Spleen (tissue), 11 donors: ENCODE data around the gene PCDHA2. TPM values are rescaled to one million over a fixed set of nuclear protein-coding genes. Genes with fewer than 3 reads are reported as not detected.
A peak's percentile ranks its signal among the peaks of the same experiment; 100 is the strongest.
"Not testable (repeated sequence)": the region's sequence is repeated elsewhere in the genome, so short reads cannot be mapped to it uniquely, and the experiment has no call there.

Experiments
- DNase-seq: peaks from one replicate; pipeline ENCODE4 v3.0.0-alpha.2; 2020
- H3K27ac ChIP-seq, 8 donors: fragments of 200-600 bp; sonication (generic) in 7 of 8; 1 replicate in 4 of 8; 2 replicates in 4 of 8; pipeline versions ENCODE4 v1.5.0 to v1.8.0; 2016 to 2021; ENCODE audit warnings: inconsistent platforms in 4 of 8, mild to moderate bottlenecking in 4 of 8, moderate library complexity in 1 of 8
- H3K27me3 ChIP-seq, 7 donors: fragments of 200-600 bp; sonication (generic) in 6 of 7; replicated peaks in 1 of 7; 1 replicate in 4 of 7; 2 replicates in 3 of 7; pipeline versions ENCODE4 v1.5.0 to v1.8.0; 2016 to 2021; ENCODE audit warnings: inconsistent platforms in 3 of 7, mild to moderate bottlenecking in 1 of 7
- H3K36me3 ChIP-seq, 6 donors: fragments of 200-600 bp; sonication (generic) in 5 of 6; 1 replicate in 4 of 6; 2 replicates in 2 of 6; pipeline versions ENCODE4 v1.5.0 to v1.8.0; 2016 to 2021; ENCODE audit warnings: inconsistent platforms in 2 of 6
- H3K4me1 ChIP-seq, 6 donors: fragments of 200-600 bp; sonication (generic) in 5 of 6; 1 replicate in 3 of 6; 2 replicates in 3 of 6; pipeline versions ENCODE4 v1.5.0 to v1.8.0; 2016 to 2021; ENCODE audit warnings: inconsistent platforms in 3 of 6
- H3K4me3 ChIP-seq, 8 donors: fragments of 200-600 bp; sonication (generic) in 7 of 8; 1 replicate in 4 of 8; 2 replicates in 4 of 8; pipeline versions ENCODE4 v1.5.0 to v1.8.0; 2016 to 2021; ENCODE audit warnings: inconsistent platforms in 4 of 8, mild to moderate bottlenecking in 4 of 8, moderate library complexity in 2 of 8
- H3K9me3 ChIP-seq, 8 donors: fragments of 200-600 bp; sonication (generic) in 7 of 8; 1 replicate in 4 of 8; 2 replicates in 4 of 8; pipeline versions ENCODE4 v1.5.0 to v1.8.0; 2016 to 2021; ENCODE audit warnings: inconsistent platforms in 4 of 8
- POLR2A ChIP-seq, 3 donors: fragments of 450-650 bp; IDR thresholded peaks; one replicate each; pipeline ENCODE4 v1.5.1; 2017; ENCODE audit warnings: antibody characterized with exemption in 3 of 3, mild to moderate bottlenecking in 1 of 3
- POLR2AphosphoS5 ChIP-seq, 3 donors: sonication (generic); formaldehyde crosslinking; IDR thresholded peaks; one replicate each; pipeline ENCODE4 v1.5.1; 2017; ENCODE audit warnings: antibody characterized with exemption in 3 of 3
- WGBS, 5 donors: extraction: QIAGEN DNeasy Blood & Tissue Kit in 3 of 5; methylation state at CpG; one replicate each; pipeline versions ENCODE4 v1.1.5 to v1.1.7; 2013 to 2018; 5-methylcytosine and 5-hydroxymethylcytosine counted together
- intact Hi-C: fragments of 100-400 bp; cut with DNase I; formaldehyde crosslinking; loops from one replicate; pipeline ENCODE4 v1.15.0; 2023; ENCODE audit warnings: low total_unique reads
- polyA plus RNA-seq, 3 donors: library from polyadenylated mRNA; stranded (reverse); fragments of 200-250 nt; gene quantifications; one replicate each; pipeline ENCODE4 v1.2.1, GENCODE V29; 2013
- total RNA-seq, 7 donors: library from RNA; depleted of rRNA in 3 of 7; stranded (reverse); fragments of >200 nt in 3 of 7; fragmentation: NEBNext Ultra II Directional in 4 of 7; extraction: Animal tissue kit (Norgen Biotek cat#: 25700) in 4 of 7; gene quantifications; one replicate each; pipeline versions ENCODE4 v1.1.0 to v1.2.1, GENCODE V29; 2016 to 2021
- TF ChIP-seq, protein P1 (sequence below), 11 experiments: fragments of 200-600 bp in 7 of 11; fragments of 450-650 bp in 4 of 11; sonication (generic) in 4 of 11; IDR thresholded peaks in 8 of 11; conservative IDR thresholded peaks in 3 of 11; 1 replicate in 7 of 11; 2 replicates in 4 of 11; pipeline versions ENCODE4 v1.4.0 to v1.8.0; 2016 to 2021; ENCODE audit warnings: antibody characterized with exemption in 11 of 11, inconsistent platforms in 4 of 11, mild to moderate bottlenecking in 1 of 11
- donor health status: healthy with polysubstance abuse.
- donor health status: DM: no; HTN: no; CAD: no; lungs with moderate emphysema.
- donor health status: DM: no; HTN: no; CAD: no.
- donor health status: Bipolar disorder and iron deficiency.
- donor health status: healthy.
- donor health status: DM: no; HTN: no; CAD: no.
- donor health status: DM: yes; HTN: yes; CAD: no.

Gene PCDHA2
- total and polyA plus RNA-seq, 10 donors: 0.03 to 0.09 TPM; not detected in 8

DNA sequence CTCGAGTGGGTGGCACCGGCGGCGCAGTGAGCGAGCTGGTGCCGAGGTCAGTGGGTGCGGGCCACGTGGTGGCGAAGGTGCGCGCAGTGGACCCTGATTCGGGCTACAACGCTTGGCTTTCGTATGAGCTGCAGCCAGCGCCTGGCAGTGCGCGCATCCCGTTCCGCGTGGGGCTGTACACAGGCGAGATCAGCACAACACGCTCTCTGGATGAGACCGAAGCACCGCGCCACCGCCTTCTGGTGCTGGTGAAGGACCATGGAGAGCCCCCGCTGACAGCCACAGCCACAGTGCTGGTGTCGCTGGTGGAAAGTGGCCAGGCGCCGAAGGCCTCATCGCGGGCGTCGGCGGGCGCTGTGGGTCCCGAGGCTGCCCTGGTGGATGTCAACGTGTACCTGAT, 28.8 kb downstream of the PCDHA2 start:
- peaks cover 0 to 78% (median 9%) of the 10 kb centered on the region in 7 donors for H3K27me3 ChIP-seq
- WGBS, 5 donors: 56 to 79% (median 59%) methylated on average over 21 to 38 of the region's 38 CpGs

DNA sequence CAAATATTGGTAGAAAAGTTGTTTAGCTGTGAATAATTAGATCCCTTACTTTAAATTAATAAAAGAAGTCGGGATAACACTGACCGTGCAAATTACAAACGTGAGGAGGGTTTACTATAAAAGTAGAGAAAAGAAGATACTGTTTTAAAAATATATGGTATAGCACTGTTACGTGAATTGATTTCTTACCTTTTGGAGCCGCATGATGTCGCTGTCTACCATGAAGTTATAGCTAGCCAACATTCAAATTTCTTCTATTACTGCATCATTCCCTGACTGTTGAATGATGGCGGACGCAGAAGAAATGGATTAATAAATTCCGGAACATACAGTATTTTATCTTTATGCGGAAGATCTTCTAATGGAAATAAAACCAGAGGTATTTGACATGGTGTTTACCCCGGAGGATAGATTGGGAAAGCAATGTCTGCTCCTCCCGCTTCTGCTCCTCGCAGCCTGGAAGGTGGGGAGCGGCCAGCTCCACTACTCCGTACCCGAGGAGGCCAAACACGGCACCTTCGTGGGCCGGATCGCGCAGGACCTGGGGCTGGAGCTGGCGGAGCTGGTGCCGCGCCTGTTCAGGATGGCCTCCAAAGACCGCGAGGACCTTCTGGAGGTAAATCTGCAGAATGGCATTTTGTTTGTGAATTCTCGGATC, 33.2 kb downstream of the PCDHA2 start, which contains the start of gene PCDHA6:
TSS of gene PCDHA6 (plus strand) at position 257 of the 658 bp plus-strand sequence. CDS start at position 389, 132 bp downstream.
- 20 to 32% (median 23%) methylated on average over 25 to 27 of the region's 27 CpGs for WGBS, 5 donors
- no peak for TF ChIP-seq POLR2A (IDR thresholded peaks at IDR 0.05)
- TF ChIP-seq, protein P1, sequence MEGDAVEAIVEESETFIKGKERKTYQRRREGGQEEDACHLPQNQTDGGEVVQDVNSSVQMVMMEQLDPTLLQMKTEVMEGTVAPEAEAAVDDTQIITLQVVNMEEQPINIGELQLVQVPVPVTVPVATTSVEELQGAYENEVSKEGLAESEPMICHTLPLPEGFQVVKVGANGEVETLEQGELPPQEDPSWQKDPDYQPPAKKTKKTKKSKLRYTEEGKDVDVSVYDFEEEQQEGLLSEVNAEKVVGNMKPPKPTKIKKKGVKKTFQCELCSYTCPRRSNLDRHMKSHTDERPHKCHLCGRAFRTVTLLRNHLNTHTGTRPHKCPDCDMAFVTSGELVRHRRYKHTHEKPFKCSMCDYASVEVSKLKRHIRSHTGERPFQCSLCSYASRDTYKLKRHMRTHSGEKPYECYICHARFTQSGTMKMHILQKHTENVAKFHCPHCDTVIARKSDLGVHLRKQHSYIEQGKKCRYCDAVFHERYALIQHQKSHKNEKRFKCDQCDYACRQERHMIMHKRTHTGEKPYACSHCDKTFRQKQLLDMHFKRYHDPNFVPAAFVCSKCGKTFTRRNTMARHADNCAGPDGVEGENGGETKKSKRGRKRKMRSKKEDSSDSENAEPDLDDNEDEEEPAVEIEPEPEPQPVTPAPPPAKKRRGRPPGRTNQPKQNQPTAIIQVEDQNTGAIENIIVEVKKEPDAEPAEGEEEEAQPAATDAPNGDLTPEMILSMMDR (IDR thresholded peaks at IDR 0.05 in 8 of 11, conservative IDR thresholded peaks at IDR 0.05 in 3 of 11): no peak
- Histone ChIP-seq H3K36me3 (no peaks in the 10 kb centered on the region), H3K9me3 (peaks cover 0 to 91% (median 46%) of the 10 kb centered on the region in 8 donors), H3K4me1 (no peaks in the 10 kb centered on the region), H3K27me3 (peaks cover 0 to 87% (median 8%) of the 10 kb centered on the region in 7 donors), H3K27ac (no peak within 1 kb of the TSS), H3K4me3 (peak within 1 kb of the TSS in 2 of 8 donors; percentile 16 to 35)
- no peak for DNase-seq
- intact Hi-C loops: no loop called here

More for the DNA sequence above, 28.8 kb downstream of the PCDHA2 start:
- DNase-seq: peak; percentile 67
- Histone ChIP-seq H3K9me3 (peaks cover 0 to 79% (median 37%) of the 10 kb centered on the region in 8 donors), H3K4me1 (no peaks in the 10 kb centered on the region), H3K27ac (no peak overlapping the region), H3K4me3 (no peak overlapping the region), H3K36me3 (no peaks in the 10 kb centered on the region)
- intact Hi-C loops: no loop called here
- TF ChIP-seq POLR2A (IDR thresholded peaks at IDR 0.05) (no peak), POLR2AphosphoS5 (IDR thresholded peaks at IDR 0.05) (no peak)
- TF ChIP-seq, protein P1 (IDR thresholded peaks at IDR 0.05 in 8 of 11, conservative IDR thresholded peaks at IDR 0.05 in 3 of 11): no peak

DNA sequence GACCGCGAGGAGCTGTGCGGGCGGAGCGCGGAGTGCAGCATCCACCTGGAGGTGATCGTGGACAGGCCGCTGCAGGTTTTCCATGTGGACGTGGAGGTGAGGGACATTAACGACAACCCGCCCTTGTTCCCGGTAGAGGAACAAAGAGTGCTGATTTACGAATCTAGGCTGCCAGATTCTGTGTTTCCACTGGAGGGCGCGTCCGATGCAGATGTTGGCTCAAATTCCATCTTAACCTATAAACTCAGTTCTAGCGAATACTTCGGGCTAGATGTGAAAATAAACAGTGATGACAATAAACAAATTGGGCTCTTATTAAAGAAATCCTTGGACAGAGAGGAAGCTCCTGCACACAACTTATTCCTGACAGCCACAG, 33.7 kb downstream of the PCDHA2 start:
- DNase-seq: no peak
- Histone ChIP-seq H3K36me3 (no peaks in the 10 kb centered on the region), H3K4me1 (no peaks in the 10 kb centered on the region), H3K4me3 (peak overlapping the region in 2 of 8 donors; percentile 16 to 35), H3K9me3 (peaks cover 0 to 86% (median 41%) of the 10 kb centered on the region in 8 donors), H3K27me3 (peaks cover 0 to 87% (median 8%) of the 10 kb centered on the region in 7 donors), H3K27ac (no peak overlapping the region)
- intact Hi-C loops: no loop called here
- TF ChIP-seq POLR2AphosphoS5 (IDR thresholded peaks at IDR 0.05) (no peak), POLR2A (IDR thresholded peaks at IDR 0.05) (no peak)
- TF ChIP-seq, protein P1 (IDR thresholded peaks at IDR 0.05 in 8 of 11, conservative IDR thresholded peaks at IDR 0.05 in 3 of 11): no peak
- 22 to 39% (median 27%) methylated on average over 17 to 18 of the region's 18 CpGs for WGBS, 5 donors

DNA sequence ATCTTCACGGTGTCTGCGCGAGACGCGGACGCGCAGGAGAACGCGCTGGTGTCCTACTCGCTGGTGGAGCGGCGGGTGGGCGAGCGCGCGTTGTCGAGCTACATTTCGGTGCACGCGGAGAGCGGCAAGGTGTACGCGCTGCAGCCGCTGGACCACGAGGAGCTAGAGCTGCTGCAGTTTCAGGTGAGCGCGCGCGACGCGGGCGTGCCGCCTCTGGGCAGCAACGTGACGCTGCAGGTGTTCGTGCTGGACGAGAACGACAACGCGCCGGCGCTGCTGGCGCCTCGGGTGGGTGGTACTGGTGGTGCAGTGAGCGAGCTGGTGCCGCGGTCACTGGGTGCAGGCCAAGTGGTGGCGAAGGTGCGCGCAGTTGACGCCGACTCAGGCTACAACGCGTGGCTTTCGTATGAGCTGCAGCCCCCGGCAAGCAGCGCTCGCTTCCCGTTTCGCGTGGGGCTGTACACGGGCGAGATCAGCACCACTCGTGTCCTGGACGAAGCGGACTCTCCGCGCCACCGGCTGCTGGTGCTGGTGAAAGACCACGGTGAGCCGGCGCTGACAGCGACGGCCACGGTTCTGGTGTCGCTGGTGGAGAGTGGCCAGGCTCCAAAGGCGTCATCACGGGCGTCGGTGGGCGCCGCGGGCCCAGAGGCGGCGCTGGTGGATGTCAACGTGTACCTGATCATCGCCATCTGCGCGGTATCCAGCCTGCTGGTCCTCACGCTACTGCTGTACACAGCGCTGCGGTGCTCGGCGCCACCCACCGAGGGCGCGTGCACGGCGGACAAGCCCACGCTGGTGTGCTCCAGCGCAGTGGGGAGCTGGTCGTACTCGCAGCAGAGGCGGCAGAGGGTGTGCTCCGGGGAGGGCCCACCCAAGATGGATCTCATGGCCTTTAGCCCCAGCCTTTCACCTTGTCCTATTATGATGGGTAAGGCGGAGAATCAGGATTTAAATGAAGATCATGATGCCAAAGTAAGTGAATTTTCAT, 35.2 kb downstream of the PCDHA2 start:
- intact Hi-C loops, H3K4me3 ChIP-seq, H3K27ac ChIP-seq, H3K4me1 ChIP-seq, H3K36me3 ChIP-seq: not testable (repeated sequence)
- Histone ChIP-seq H3K9me3 (peaks cover 0 to 81% (median 37%) of the 10 kb centered on the region in 8 donors), H3K27me3 (peaks cover 0 to 85% (median 9%) of the 10 kb centered on the region in 7 donors)
- WGBS, 5 donors: 42 to 56% (median 52%) methylated on average over 59 to 106 of the region's 106 CpGs
- peak; percentile 62 for DNase-seq
